CD4-positive, alpha-beta T cell treated with Interleukin-1 beta for 1 hour (primary cell): ENCODE data around the gene ASPRV1.

Source experiments
- DNase-seq, 2 donors: peaks; one replicate each; pipeline ENCODE4 v3.0.0-alpha.2; 2020 to 2022

Gene ASPRV1

DNA sequence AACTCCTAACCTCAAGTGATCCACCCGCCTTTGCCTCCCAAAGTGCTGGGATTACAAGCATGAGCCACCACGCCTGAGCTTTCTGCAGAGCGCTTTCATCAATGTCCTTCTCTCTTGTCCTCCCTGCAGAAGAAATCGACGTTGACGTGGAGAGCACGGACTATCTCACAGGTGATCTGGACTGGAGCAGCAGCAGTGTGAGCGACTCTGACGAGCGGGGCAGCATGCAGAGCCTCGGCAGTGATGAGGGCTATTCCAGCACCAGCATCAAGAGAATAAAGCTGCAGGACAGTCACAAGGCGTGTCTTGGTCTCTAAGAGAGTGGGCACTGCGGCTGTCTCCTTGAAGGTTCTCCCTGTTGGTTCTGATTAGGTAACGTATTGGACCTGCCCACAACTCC, 23.5 kb downstream of the ASPRV1 start:
- DNase-seq, result no peak

DNA sequence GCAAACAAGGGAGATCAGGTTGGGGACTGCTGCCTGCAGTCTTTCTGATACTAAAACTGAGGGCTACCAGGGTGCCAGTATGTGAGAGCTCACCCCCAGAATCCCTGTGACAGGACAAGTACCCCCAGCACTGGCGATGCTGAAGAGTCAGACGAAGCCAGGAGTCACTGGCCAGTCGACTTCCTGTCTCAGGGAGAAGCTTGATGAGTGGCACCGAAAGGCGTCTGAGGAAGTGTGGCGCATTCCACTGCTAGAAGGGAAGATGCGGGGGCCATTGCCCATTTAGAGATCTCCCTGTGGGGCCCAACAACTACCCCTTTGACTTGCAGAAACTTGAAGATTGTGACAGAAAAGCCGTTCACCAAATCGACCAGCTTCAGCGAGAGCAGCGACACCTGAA, 24.5 kb downstream of the ASPRV1 start:
- no peak for DNase-seq

- DNase-seq, result no peak
These were observed 26.4 kb downstream of the ASPRV1 start for GRCh38 chr2:69935011-69935410.

DNA sequence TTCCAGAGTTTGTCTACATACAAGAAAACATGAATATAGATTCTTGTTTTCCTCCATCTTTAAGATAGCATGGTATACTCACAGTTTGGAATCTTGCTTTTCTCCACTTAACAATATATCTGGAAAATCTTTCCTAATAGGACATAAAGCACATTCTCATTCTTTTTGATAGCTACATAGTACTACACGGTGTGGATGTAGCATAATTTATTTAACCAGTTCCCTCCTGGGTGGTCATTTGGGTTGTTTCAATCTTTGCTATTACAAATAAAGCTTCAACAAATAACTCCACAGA, 26.9 kb downstream of the ASPRV1 start:
- DNase-seq, result no peak

- DNase-seq, result peak in 1 of 2 donors; percentile 42
These were observed 27.4 kb downstream of the ASPRV1 start for GRCh38 chr2:69933839-69934613.

DNA sequence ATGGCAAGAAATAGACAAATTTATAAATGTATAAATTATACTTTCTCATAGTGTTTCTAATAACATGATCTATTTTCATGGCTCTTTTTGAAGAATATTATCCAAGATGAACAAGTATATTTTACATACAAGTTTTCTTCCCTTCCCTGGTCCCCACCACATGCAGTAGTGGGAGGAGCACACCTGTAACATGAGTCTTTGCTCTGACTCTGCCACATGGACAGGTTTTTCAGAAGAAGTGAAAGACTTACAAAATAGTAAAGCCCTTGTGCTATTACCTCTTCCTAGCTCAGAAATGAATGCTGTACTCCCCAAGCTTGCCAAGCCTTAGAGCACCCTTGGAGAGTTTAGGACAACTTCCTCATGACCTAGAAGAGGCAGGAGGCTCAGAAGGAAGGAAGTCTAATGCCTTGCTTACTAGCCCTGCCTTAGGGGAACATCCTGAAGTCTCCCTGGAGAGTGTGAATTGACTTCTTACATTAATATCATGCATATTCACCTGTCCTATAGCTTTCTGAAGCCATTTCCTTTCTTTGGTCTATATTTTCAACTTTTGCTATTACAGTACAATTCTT, 28.1 kb downstream of the ASPRV1 start:
- no peak for DNase-seq

DNA sequence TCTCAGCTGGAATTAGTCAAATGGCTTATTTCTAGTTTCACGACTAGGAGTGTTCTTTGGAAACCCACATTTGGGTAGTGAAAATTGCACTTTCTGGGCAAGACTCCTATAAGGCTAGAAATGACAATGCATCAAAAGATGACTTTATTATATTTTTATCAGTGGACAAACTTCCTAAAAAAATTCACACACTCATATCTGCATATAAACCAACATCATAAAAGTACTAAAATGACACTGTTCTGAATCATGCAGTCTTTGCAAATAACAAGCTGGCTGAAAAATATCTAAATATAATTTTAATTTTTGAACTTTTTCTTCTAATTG, 28.9 kb downstream of the ASPRV1 start:
- DNase-seq, result no peak

GRCh38 chr2:69931832-69932595, 29.4 kb downstream of the ASPRV1 start:
- no peak for DNase-seq

DNA sequence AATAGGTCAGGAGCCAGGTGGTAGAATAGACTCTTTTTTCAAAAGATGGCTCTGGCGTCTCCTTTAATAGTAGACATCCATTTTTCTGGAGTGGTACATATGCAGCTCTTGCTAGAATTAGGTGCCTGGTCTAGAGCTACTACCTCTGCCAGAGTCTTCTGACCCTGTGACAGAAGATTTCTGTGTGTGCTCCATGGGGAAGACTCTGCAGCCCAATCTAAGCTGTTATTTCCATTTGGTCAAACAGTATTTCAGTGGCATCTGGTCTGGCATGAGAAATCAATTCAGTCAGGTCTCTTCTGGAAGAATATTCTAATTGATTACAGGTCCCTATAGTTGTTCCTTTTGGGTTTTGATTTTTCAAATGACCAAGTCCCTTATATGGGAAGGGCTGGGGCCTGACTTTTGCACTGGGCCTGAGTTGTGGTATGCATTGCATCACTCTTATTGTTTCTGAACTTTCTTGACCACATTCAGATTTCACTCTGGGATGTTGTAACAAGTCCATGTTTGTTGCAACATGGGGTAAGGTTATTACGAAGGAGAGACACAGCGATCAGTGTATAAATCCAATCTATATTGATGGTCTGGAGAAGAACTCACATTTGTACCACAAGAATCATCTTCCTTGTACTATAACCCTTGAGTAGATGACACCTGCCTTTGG, 34.4 kb downstream of the ASPRV1 start:
- peak in 1 of 2 donors; percentile 30 for DNase-seq

DNA sequence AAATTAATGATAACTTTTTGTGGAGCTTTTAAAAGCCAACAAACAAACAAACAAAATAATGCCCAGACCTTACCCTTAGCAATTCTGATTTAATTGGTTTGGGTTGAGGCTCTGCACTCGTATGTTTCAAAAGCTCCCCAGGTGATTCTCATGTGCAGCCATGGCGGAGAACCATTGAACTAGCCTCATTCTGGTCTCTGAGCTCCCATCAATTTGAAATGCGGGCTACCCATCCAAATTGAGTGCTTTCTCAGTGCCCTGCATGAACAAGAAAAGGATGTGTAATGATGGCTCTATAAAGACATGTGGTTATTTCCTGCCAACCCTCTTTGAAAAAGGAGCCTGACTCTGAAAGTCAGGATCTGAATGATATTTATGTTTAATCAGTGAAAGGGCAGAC, 38.3 kb downstream of the ASPRV1 start:
- DNase-seq, result no peak

GRCh38 chr2:69918401-69918800, 43.0 kb downstream of the ASPRV1 start:
- DNase-seq, result no peak

- peak in 1 of 2 donors; percentile 31 for DNase-seq
These were observed 43.6 kb downstream of the ASPRV1 start for GRCh38 chr2:69917852-69918251.

GRCh38 chr2:69916106-69916505, 45.3 kb downstream of the ASPRV1 start:
- DNase-seq, result no peak

- peak; percentile 18 to 31 for DNase-seq
These were observed 46.2 kb downstream of the ASPRV1 start, which contains the start of gene MXD1 for GRCh38 chr2:69914950-69915945. Gene MXD1 (plus strand): TSS chr2:69915109. CDS start chr2:69915331, 222 bp downstream.

- DNase-seq, result peak; percentile 100
These were observed 47.1 kb downstream of the ASPRV1 start for GRCh38 chr2:69914164-69914949.

DNA sequence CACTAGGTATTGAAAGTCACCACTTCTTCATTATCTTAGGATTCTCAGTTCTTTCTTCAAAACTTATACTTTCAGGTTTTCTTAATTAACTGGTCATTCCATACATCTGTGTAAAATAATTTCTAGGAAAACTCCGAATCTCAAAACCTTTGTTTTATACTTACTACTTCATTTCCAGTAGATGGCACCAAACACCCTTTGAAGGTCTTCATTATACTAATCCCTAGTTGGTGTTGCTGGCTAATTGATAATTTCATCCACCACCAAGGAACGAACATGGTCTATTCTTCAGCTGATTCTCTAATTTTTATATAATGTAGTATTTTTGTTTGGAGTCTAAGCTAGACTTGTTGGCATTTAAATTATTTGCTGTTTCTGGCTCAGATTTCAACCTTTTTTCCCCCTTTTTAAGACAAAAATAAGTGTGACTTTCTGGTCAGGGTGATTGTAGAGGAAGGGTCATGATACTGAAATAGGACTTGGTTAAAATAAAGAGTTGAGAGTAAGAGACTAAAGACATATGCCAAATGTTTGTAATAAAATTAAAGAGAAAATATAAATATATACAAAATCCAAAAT, 49.4 kb downstream of the ASPRV1 start:
- peak in 1 of 2 donors; percentile 75 for DNase-seq
